ENCODE measurements around the gene ACP7. TPM values are rescaled to one million over a fixed set of nuclear protein-coding genes. Genes with fewer than 3 reads are reported as not detected.

The ACP7 gene
- total and polyA plus RNA-seq, 10 of the 15 experiments (the other 5 are each of a cell fraction or from before 2014, with no cell fraction given), result not detected

DNA sequence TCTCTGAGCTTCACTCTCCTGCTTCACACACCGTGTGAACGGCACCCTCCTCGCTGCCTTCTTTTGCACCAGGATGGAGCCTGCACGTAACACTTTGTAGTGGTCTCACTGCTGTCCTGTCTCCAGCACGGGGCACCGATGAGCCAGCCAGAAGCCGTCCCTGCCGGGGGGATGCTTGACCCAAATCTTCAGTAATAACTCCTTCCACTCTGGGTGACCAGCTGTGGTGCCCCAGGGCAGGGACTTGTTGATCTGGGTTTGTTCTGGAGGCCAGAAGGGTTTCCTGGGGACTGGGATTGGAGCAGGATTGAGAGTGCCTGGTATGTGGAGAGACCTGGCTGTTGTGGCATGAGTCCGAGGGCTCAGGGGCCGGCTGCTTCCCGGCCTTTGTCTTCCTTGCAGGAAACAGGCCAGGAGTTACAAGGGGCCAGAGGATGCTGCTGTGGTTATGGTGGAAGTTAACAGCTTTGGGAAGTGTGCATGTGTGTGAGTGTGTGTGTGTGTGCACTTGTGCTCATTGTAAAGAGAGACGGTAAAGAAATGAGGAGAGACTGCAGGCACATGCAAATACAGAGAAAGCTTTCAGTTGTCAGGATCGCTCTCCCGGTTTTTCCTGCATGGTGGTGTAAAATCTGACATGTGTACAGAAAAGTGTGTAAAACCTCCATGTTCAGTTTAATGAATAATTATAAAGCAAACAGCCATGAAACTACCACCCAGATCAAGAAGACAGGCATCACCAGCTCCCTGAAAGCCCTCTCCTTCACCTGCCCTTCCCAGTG is 60.3 kb downstream of the ACP7 start (continued):
- TF ChIP-seq, protein P1, sequence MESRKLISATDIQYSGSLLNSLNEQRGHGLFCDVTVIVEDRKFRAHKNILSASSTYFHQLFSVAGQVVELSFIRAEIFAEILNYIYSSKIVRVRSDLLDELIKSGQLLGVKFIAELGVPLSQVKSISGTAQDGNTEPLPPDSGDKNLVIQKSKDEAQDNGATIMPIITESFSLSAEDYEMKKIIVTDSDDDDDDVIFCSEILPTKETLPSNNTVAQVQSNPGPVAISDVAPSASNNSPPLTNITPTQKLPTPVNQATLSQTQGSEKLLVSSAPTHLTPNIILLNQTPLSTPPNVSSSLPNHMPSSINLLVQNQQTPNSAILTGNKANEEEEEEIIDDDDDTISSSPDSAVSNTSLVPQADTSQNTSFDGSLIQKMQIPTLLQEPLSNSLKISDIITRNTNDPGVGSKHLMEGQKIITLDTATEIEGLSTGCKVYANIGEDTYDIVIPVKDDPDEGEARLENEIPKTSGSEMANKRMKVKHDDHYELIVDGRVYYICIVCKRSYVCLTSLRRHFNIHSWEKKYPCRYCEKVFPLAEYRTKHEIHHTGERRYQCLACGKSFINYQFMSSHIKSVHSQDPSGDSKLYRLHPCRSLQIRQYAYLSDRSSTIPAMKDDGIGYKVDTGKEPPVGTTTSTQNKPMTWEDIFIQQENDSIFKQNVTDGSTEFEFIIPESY (IDR thresholded peaks at IDR 0.05), result no peak
- TF ChIP-seq JUNB (IDR thresholded peaks at IDR 0.05), result no peak
- TF ChIP-seq SREBF1 (IDR thresholded peaks at IDR 0.05; ENCODE audit: low read length), result no peak
- TF ChIP-seq ZZZ3 (IDR thresholded peaks at IDR 0.05; ENCODE audit: control insufficient read depth, insufficient read length, low read depth), result no peak

DNA sequence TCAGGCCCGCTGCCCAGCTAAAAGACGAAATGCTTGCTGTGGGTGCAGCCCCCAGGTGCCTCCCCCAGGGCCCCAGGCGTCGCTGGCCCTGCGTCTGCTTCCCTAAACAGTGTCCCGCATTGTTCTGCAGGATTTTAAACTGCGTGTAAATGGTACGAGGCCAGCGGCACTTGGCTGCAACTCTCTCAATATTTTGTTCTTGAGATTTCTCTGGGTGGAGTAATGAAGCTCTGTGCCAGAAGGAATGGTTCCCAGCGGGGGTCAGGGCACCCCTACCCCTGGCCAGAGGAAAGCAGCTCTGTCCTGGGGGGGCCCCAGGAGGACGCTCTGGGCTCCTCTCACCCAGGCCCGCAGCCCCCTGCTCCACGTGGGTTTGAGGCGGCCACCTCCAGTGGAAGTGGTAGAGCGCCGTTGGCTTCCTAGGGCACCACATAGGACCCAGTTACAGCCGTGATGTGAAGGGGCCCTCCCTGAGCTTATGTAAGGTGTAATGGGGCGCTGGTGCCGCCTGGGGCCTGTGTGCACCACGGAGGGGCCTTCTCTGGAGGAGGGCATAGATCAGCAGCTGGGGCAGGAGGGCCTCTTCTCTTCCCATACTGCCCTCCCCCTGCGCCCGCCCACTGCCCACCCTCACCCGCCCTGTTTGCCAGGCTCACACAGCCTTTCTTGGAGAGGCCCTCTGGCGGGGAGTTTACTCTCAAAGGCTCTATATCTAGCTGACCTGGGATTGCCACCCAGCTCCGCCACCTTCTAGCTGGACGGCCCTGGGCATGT is 61.2 kb downstream of the ACP7 start:
- Histone ChIP-seq H3K27ac (ENCODE audit: control insufficient read depth, insufficient read depth) (no peak overlapping the region), H3K36me3 (ENCODE audit: control insufficient read depth in 2 of 2, insufficient read depth in 2 of 2, low read length in 1 of 2) (peaks cover 0 to 4% of the 10 kb centered on the region in 2 experiments; a peak in 2 of 4 replicates), H2AFZ (ENCODE audit: control insufficient read depth, low read depth, low read length) (no peak overlapping the region), H4K20me1 (ENCODE audit: control insufficient read depth, insufficient read depth) (no peaks in the 10 kb centered on the region), H3K4me1 (ENCODE audit: control insufficient read depth, insufficient read depth, low read length) (0 out of 2 replicates have a peak, but pooled peaks cover 4% of the 10 kb centered on the region), H3K27me3 (replicated peaks in 1 of 2; ENCODE audit: control insufficient read depth in 2 of 2, insufficient read depth in 2 of 2, low read length in 1 of 2) (no peaks in the 10 kb centered on the region), H3K4me3 (no peak overlapping the region), H3K9ac (ENCODE audit: control insufficient read depth, insufficient read depth, low read length) (no peak overlapping the region), H3K9me3 (replicated peaks; ENCODE audit: control insufficient read depth, insufficient read depth, low read length) (no peaks in the 10 kb centered on the region), H3K79me2 (ENCODE audit: control insufficient read depth, insufficient read depth, low read length) (no peaks in the 10 kb centered on the region), H3K4me2 (ENCODE audit: control insufficient read depth, insufficient read depth) (no peak overlapping the region)
- whole genome bisulfite sequencing (ENCODE audit: insufficient coverage, insufficient replicate concordance, low lambda C conversion rate, missing lambda C conversion rate), result 58% methylated on average over 24 of the region's 26 CpGs
- ChIA-PET CTCF (interaction anchor here (2.1 kb wide), 1 partner anchor 23 kb away, joined by 8 read pairs; no protein-coding TSS in a partner anchor), POLR2A (no interaction called here), SMC1A (ENCODE audit: uncharacterized antibody, unreplicated experiment) (interaction anchor here (1.1 kb wide), 1 partner anchor 12 kb away, joined by 4 read pairs; no protein-coding TSS in a partner anchor), RAD21 (ENCODE audit: unreplicated experiment) (no interaction called here)
- intact Hi-C loops (cut with micrococcal nuclease; ENCODE audit: unreplicated experiment) (no loop called here), in situ Hi-C loops (cut with MboI) (no loop called here)
- BruUV-seq (replicated peaks), result no TSS peak
- ATAC-seq (no peak), DNase-seq (ENCODE audit: low read depth, low spot score) (no peak), FAIRE-seq (no peak)
- TF ChIP-seq MYC (IDR thresholded peaks at IDR 0.05; ENCODE audit: insufficient read depth, insufficient read length, insufficient replicate concordance, low read length, severe bottlenecking) (no peak), ZNF217 (IDR thresholded peaks at IDR 0.05) (no peak), ATF7 (IDR thresholded peaks at IDR 0.05; ENCODE audit: low read depth) (no peak), NR2C1 (IDR thresholded peaks at IDR 0.05) (no peak), EED (IDR thresholded peaks at IDR 0.05; ENCODE audit: low read depth) (no peak), HDAC6 (IDR thresholded peaks at IDR 0.05; ENCODE audit: unreplicated experiment) (no peak), RB1 (IDR thresholded peaks at IDR 0.05; ENCODE audit: borderline replicate concordance) (no peak)
- TF ChIP-seq, protein P2, sequence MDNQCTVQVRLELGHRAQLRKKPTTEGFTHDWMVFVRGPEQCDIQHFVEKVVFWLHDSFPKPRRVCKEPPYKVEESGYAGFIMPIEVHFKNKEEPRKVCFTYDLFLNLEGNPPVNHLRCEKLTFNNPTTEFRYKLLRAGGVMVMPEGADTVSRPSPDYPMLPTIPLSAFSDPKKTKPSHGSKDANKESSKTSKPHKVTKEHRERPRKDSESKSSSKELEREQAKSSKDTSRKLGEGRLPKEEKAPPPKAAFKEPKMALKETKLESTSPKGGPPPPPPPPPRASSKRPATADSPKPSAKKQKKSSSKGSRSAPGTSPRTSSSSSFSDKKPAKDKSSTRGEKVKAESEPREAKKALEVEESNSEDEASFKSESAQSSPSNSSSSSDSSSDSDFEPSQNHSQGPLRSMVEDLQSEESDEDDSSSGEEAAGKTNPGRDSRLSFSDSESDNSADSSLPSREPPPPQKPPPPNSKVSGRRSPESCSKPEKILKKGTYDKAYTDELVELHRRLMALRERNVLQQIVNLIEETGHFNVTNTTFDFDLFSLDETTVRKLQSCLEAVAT (IDR thresholded peaks at IDR 0.05), result no peak
- TF ChIP-seq, protein P3, sequence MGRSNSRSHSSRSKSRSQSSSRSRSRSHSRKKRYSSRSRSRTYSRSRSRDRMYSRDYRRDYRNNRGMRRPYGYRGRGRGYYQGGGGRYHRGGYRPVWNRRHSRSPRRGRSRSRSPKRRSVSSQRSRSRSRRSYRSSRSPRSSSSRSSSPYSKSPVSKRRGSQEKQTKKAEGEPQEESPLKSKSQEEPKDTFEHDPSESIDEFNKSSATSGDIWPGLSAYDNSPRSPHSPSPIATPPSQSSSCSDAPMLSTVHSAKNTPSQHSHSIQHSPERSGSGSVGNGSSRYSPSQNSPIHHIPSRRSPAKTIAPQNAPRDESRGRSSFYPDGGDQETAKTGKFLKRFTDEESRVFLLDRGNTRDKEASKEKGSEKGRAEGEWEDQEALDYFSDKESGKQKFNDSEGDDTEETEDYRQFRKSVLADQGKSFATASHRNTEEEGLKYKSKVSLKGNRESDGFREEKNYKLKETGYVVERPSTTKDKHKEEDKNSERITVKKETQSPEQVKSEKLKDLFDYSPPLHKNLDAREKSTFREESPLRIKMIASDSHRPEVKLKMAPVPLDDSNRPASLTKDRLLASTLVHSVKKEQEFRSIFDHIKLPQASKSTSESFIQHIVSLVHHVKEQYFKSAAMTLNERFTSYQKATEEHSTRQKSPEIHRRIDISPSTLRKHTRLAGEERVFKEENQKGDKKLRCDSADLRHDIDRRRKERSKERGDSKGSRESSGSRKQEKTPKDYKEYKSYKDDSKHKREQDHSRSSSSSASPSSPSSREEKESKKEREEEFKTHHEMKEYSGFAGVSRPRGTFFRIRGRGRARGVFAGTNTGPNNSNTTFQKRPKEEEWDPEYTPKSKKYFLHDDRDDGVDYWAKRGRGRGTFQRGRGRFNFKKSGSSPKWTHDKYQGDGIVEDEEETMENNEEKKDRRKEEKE (IDR thresholded peaks at IDR 0.05), result no peak
- TF ChIP-seq, protein P4, sequence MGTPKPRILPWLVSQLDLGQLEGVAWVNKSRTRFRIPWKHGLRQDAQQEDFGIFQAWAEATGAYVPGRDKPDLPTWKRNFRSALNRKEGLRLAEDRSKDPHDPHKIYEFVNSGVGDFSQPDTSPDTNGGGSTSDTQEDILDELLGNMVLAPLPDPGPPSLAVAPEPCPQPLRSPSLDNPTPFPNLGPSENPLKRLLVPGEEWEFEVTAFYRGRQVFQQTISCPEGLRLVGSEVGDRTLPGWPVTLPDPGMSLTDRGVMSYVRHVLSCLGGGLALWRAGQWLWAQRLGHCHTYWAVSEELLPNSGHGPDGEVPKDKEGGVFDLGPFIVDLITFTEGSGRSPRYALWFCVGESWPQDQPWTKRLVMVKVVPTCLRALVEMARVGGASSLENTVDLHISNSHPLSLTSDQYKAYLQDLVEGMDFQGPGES (IDR thresholded peaks at IDR 0.05), result no peak
